22Rv1 (cell line): ENCODE results near the gene PRND.

Experiments used
- H3K27ac ChIP-seq: fragments of 450-650 bp; 2 replicates; pipeline ENCODE4 v1.5.1; 2017
- CTCF ChIP-seq: fragments of 450-650 bp; IDR thresholded peaks from 2 replicates; pipeline ENCODE4 v1.5.1; 2017; ENCODE audit warnings: mild to moderate bottlenecking
- ZFX ChIP-seq: fragments of 450-650 bp; IDR thresholded peaks from 2 replicates; pipeline ENCODE4 v1.6.1; 2017; ENCODE audit warnings: antibody characterized with exemption, borderline replicate concordance

PRND gene

DNA sequence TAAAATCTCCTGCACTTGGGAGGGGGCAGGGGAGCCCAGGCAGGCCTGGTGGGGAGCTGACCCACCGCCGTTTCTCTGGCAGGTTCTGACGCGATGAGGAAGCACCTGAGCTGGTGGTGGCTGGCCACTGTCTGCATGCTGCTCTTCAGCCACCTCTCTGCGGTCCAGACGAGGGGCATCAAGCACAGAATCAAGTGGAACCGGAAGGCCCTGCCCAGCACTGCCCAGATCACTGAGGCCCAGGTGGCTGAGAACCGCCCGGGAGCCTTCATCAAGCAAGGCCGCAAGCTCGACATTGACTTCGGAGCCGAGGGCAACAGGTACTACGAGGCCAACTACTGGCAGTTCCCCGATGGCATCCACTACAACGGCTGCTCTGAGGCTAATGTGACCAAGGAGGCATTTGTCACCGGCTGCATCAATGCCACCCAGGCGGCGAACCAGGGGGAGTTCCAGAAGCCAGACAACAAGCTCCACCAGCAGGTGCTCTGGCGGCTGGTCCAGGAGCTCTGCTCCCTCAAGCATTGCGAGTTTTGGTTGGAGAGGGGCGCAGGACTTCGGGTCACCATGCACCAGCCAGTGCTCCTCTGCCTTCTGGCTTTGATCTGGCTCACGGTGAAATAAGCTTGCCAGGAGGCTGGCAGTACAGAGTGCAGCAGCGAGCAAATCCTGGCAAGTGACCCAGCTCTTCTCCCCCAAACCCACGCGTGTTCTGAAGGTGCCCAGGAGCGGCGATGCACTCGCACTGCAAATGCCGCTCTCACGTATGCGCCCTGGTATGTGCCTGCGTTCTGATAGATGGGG lies 3.0 kb downstream of the PRND start:
- H3K27ac ChIP-seq: no peak overlapping the region
- TF ChIP-seq ZFX (no peak), CTCF (no peak)

- TF ChIP-seq CTCF: no peak
- TF ChIP-seq ZFX: no peak
- no peak overlapping the region for H3K27ac ChIP-seq
Observed at GRCh38 chr20:4725263-4725550, 3.5 kb downstream of the PRND start.

DNA sequence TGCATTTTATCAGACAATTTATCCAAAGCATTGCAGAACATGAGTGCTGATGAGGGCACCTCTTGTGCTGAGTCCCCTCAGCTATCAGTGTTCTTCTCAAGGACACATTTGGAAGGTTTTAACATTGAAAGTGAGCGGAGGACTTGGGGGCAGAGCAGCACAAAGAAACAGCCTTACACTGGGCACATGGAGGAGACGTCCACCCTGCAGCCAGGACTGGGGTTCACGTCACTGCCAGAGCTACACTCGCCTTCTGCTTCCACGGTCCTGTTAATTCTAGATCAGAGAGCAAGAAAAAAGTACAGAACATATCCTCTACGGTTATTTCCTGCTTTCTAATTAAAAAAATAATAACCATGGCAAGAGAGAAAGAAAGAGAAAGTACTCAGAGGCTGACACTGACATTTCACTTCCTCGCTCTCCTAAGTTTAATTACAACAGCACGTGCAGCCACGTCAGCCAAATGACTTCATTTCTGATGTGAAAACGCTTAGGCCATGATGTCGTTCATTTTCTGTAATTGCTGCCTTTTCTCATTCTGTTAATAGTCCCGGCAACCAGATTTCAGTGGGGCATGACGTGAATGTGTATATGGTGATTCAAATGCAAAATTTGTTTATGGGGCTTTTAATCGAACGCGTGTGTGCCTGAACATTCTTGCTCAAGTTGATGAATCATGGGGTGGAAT lies 5.1 kb downstream of the PRND start:
- TF ChIP-seq ZFX: no peak
- no peak for TF ChIP-seq CTCF
- no peak overlapping the region for H3K27ac ChIP-seq

- TF ChIP-seq ZFX (no peak), CTCF (no peak)
- no peak overlapping the region for H3K27ac ChIP-seq
Observed at GRCh38 chr20:4728120-4728760, 6.5 kb downstream of the PRND start.

DNA sequence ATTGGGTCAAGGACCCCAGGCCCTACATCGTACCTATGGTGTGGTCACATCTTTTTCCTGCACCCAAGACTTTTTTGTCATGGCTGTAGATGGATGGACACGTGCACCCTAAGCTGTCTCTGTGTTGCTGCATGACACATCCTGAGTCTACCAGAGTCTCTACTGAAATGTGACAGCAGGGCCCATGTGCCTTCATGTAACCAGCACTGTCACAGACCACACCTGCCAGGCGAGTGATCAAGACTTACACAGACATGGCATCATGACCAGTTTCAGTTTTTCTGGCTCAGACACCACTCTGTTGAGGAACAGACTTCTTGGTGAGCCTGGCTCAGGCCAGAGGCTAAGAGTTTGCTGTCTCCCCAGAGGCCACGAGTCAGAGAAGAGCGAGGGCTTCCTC lies 7.6 kb downstream of the PRND start:
- TF ChIP-seq CTCF (no peak), ZFX (no peak)
- H3K27ac ChIP-seq: no peak overlapping the region

GRCh38 chr20:4730780-4731179 lies 9.1 kb downstream of the PRND start:
- H3K27ac ChIP-seq: no peak overlapping the region
- TF ChIP-seq CTCF (no peak), ZFX (no peak)

DNA sequence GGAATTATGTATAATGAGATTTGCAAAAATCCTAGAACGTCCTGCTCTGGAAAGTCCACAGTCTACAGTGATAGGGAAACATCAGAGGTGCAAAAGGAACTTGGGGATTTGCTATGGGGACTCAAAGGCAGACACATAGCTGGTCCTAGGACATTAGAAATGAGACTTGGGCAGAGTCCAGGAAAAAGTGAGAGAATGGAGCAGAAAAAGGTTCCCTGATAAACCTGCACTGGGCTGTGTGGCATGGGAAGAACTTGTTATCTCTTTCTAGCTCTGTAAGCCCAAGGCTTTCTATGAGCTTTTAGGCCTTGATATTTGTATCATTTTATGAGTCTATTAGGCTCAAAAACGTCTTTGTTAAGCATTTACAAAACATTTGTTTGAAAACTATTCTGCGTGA lies 15.2 kb downstream of the PRND start:
- TF ChIP-seq ZFX: no peak
- TF ChIP-seq CTCF: no peak
- H3K27ac ChIP-seq: no peak overlapping the region
